GM19463 (cell line): ENCODE results near the gene KNL1.
"Not testable (repeated sequence)": the region's sequence is repeated elsewhere in the genome, so short reads cannot be mapped to it uniquely, and the experiment has no call there.

Experiments used
- ATAC-seq: cut with Tn5 transposase; IDR thresholded peaks from one replicate; pipeline ENCODE4 v1.9.1; 2021; ENCODE audit warnings: mild to moderate bottlenecking, moderate library complexity; ENCODE audit not compliant: unreplicated experiment

The KNL1 gene

GRCh38 chr15:40578892-40579291 is 15.2 kb upstream of the KNL1 start:
- ATAC-seq = no peak

DNA sequence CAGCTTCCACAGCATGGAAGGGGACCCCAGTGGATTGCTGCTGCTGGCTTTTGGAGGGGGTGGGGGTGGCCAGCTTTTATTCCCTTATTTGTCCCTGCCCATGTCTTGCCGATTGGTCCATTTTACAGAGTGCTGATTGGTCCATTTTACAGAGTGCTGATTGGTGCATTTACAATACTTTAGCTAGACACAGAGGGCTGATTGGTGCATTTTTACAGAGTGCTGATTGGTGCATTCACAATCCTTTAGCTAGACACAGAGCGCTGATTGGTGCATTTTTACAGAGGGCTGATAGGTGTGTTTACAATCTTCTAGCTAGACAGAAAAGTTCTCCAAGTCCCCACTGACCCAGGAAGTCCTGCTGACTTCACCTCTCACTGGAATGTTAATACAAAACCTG is 12.3 kb upstream of the KNL1 start:
- ATAC-seq = not testable (repeated sequence)

DNA sequence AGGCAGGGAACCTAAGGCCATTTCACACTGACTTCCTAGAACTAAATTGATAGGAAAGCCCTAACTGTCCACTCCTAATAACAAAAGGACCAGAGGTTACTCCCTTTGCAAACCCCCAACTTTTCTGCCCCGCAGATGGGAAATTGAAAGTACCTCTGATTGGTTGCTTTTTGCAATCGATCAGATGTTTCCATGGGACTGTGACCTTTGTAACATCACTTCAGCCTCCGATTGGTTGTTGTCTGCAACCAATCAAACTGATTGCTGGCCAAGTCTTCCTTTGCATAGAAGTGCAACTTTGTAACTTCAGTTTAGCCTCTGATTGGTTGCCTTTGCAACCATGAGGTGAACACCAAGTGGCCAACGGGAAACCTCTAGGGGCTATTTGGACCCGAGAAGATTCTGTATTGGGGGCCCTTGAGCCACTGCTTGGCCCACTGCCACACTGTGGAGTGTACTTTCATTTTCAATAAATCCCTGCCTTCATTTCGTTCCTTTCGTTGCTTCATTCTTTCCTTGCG is 11.3 kb upstream of the KNL1 start:
- ATAC-seq = no peak

DNA sequence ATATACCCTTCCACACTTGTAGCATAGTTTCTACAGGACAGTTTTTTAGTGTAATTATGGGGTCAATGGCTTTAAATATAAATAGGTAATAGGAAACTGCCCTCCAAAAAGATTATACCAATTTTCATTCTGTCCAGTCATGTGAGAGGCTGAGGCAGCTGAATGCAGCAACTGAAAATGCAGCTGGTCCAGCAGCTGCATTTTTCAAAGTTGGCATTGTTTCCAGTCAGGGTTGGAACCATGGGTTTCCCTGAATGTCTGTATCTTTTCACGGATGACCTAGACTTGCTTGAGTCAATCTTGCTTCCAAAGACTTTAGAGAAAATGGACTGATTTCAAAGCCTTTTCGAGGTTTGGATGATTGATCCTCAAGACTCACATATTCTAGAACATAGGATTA is 9.9 kb upstream of the KNL1 start:
- no peak for ATAC-seq

- ATAC-seq = no peak
These were observed 3.4 kb upstream of the KNL1 start for GRCh38 chr15:40590667-40591050.

GRCh38 chr15:40591389-40591788 is 2.7 kb upstream of the KNL1 start:
- ATAC-seq = no peak

- no peak for ATAC-seq
These were observed 884 bp upstream of the KNL1 start for GRCh38 chr15:40593165-40593564.

DNA sequence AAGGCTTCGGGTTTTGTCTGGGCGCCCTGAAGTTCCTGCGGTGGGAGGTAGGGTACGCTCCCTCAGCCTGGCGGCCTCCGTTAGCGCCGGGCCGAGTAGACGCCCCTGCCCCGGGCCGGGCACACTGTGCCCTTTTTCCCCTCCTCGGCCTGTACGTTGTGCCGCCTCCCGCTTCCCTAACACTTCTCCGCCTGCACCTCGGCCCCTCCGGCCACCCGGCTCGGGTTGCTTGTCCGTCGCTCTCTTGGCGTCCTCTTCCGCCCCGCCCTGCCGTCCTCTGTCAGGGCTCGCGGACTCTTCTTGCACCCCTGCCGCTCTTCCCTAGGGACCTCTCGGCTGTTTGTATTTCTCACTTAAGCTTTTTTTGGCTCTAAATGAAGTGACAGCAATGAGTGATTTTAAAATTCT is 384 bp downstream of the KNL1 start:
- peak; percentile 43 for ATAC-seq

- ATAC-seq = no peak
These were observed 1.2 kb downstream of the KNL1 start for GRCh38 chr15:40595219-40595618.

DNA sequence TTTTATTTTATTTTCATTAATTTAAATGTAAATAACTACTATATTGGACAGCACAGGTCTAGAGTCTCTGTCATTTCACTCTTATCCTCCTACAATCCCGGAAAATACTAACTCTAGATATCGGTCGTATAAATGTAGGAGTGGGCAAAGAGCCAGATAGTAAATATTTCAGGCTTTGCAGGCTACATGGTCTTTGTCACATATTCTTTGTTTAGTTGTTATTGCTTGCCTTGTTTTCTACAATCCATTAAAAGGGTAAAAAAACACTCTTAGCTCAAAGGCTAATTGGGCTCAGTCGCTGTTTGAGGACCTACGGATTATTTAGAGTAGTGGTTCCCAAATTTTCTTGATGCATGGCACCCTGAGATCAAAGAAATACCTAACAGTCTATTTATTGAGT is 1.7 kb downstream of the KNL1 start:
- no peak for ATAC-seq

DNA sequence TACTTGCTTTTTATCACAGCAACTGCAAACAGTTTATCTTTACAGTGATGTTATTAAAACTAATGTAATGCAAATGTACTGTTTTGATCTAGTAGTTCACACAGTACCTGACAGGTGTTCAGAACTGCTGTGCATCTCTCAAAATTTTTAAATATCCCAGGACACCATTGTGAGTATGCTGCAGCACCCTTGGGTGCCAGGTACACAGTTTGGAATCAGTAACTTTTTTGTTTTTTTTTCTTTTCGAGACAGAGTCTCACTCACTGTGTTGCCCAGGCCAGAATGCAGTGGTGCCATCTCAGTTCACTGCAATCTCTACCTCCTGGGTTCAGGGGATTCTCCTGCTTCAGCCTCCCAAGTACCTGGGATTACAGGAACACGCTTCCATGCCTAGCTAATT is 3.0 kb downstream of the KNL1 start:
- ATAC-seq = no peak

GRCh38 chr15:40598126-40598525 is 4.1 kb downstream of the KNL1 start:
- ATAC-seq = no peak

- ATAC-seq = no peak
These were observed 4.6 kb downstream of the KNL1 start for GRCh38 chr15:40598672-40599071.

GRCh38 chr15:40600956-40601355 is 6.9 kb downstream of the KNL1 start:
- no peak for ATAC-seq

DNA sequence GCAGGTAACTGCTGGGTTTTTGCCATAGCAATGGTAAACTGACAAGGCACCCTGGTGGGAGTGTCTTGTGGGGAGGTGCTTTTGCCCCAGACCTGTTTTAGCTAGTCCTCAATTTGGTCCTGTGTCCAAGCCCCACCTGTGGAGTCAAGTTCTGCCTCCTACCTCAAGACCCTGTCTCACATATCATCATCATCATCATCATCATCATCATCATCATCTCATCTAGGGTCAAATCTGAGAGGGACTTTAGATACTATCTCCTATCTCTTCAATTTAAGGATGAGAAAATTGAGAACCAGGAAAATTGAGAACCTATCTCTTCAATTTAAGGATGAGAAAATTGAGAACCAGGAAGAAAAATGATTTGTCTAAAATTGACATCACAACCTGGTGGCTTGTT is 9.9 kb downstream of the KNL1 start:
- ATAC-seq = no peak

DNA sequence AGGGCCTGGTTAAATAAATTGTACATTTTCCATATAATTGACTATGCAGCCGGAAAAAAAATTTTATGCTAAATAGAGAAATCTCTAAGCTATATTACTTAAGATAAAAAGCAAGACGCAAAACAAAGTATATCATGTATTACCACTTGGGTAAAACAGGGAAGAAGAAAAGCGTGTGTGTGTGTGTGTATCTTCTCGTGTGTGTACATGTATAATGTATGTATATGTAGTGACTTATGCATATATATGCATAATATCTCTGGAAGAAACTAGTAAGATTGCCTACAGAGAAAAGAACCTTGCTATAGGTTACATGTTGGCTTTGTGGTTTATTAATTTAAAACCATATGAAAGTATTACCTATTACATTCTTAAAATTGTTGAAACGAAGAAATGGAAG is 19.0 kb downstream of the KNL1 start:
- ATAC-seq = no peak

- ATAC-seq = no peak
These were observed 24.0 kb downstream of the KNL1 start for GRCh38 chr15:40618023-40618422.

DNA sequence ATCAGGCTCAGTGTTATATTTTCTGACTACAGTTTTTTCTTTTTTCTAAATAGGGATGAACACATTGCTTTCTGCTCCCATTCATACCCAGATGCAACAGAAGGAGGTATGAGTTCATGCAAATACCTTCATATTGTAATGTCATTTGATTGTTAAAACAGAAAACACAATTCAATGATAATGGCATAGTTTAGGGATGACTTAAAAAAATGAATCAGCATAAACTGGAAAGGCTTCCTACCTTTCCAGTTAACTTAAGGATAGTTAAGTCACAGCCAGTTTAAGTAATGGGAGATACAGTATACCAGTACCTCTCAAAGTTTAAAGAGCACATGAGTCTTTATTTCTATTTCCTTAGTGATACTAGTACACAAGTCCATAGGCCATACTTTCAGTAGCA is 24.9 kb downstream of the KNL1 start:
- ATAC-seq = no peak

DNA sequence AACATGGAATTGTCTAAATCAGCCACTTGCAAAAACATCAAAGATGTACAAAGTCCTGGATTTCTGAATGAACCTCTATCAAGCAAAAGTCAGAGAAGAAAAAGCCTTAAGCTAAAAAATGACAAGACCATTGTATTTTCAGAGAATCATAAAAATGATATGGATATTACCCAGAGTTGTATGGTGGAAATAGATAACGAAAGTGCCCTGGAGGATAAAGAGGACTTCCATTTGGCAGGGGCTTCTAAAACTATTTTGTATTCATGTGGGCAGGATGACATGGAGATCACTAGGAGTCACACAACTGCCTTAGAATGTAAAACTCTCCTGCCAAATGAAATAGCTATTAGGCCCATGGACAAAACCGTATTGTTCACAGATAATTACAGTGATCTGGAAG is 29.3 kb downstream of the KNL1 start:
- no peak for ATAC-seq

DNA sequence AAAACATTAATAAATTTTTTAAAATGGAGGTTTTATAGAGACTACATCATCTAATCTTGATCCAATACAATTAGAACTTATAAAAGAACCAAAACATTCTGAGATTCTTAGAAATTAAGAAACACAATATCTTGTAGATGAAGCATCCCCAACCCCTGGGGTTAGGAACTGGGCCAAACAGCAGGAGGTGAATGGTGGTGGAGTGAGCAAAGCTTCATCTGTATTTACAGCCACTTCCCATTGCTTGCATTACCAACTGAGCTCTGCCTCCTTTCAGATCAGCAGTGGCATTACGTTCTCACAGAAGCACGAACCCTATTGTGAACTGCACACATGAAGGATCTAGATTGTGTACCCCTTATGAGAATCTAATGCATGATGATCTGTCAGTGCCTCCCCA is 36.3 kb downstream of the KNL1 start:
- ATAC-seq = no peak

GRCh38 chr15:40633178-40633577 is 39.1 kb downstream of the KNL1 start:
- no peak for ATAC-seq

GRCh38 chr15:40637221-40637745 is 43.2 kb downstream of the KNL1 start:
- no peak for ATAC-seq

DNA sequence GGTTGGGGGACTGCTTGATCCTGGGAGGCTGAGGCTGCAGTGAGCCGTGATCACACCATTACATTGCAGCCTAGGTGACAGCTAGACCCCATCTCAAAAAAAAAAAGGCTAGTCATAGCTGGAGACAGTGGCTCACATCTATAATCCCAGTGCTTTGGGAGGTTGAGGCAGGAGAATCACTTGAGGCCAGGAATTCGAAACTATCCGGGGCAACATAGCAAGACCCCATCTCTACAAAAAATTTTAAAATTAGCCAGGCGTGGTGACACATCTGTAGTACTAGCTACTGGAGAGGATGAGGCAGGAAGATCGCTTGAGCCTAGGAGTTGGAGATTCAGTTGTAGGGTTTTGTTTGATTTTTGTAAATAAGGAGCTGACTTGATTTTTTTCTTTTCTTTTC is 45.6 kb downstream of the KNL1 start:
- ATAC-seq = no peak

DNA sequence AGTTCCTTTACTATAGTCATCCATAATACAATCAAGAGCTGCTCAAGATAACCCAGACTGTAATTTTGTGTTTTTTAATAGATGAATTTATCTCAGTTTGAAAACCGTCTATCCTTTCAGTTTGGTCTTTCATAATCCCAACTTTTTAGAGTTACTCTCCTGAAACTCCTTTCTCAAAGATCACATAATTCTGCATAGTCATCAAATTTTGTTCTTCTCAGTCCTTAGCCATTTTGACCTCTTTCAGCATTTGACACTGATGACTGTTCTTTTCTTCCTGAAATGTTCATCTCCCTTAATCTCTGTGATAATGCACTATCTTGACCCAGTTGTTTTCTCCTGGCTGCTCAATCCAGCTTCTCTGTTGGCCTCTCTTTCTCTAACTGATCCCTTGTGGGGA is 53.5 kb downstream of the KNL1 start:
- no peak for ATAC-seq
